H9 (cell line): ENCODE results near the gene WDR91. TPM values are rescaled to one million over a fixed set of nuclear protein-coding genes. Genes with fewer than 3 reads are reported as not detected.

Experiments used
- DNase-seq: peaks from one replicate; pipeline ENCODE4 v3.0.0-alpha.2; 2017
- H2AFZ ChIP-seq: one replicate; pipeline ENCODE4 v1.6.1; 2013; ENCODE audit warnings: mild to moderate bottlenecking, low read length, control low read depth, moderate library complexity
- H2AK5ac ChIP-seq: 2 replicates; pipeline ENCODE4 v1.6.1; 2013; ENCODE audit warnings: low read length, control low read depth, mixed read lengths; ENCODE audit not compliant: insufficient read length
- H2BK120ac ChIP-seq: one replicate; pipeline ENCODE4 v1.6.1; 2013; ENCODE audit warnings: low read depth, mild to moderate bottlenecking, low read length, control low read depth, inconsistent platforms; ENCODE audit not compliant: poor library complexity, severe bottlenecking
- H2BK12ac ChIP-seq: 2 replicates; pipeline ENCODE4 v1.6.1; 2013; ENCODE audit warnings: low read length, control low read depth, mixed read lengths, low read depth; ENCODE audit not compliant: insufficient read length
- H2BK15ac ChIP-seq: 2 replicates; pipeline ENCODE4 v1.6.1; 2013; ENCODE audit warnings: low read depth, low read length, control low read depth
- H2BK20ac ChIP-seq: one replicate; pipeline ENCODE4 v1.6.1; 2013; ENCODE audit warnings: low read depth, mild to moderate bottlenecking, low read length, control low read depth, inconsistent platforms; ENCODE audit not compliant: poor library complexity, severe bottlenecking
- H2BK5ac ChIP-seq: 2 replicates; pipeline ENCODE4 v1.6.1; 2013; ENCODE audit warnings: low read length, control low read depth, mixed read lengths; ENCODE audit not compliant: insufficient read length
- H3K14ac ChIP-seq: 2 replicates; pipeline ENCODE4 v1.6.1; 2013; ENCODE audit warnings: low read length, control low read depth; ENCODE audit not compliant: insufficient read depth
- H3K18ac ChIP-seq: 2 replicates; pipeline ENCODE4 v1.6.1; 2013; ENCODE audit warnings: low read depth, mild to moderate bottlenecking, mixed read lengths, low read length, control low read depth; ENCODE audit not compliant: insufficient read length
- H3K23ac ChIP-seq: 2 replicates; pipeline ENCODE4 v1.6.1; 2013; ENCODE audit warnings: low read length, control low read depth, mixed read lengths, low read depth; ENCODE audit not compliant: insufficient read length
- H3K23me2 ChIP-seq: 2 replicates; pipeline ENCODE4 v1.6.1; 2013; ENCODE audit warnings: low read depth, mild to moderate bottlenecking, mixed read lengths, low read length, control low read depth; ENCODE audit not compliant: insufficient read length, poor library complexity, severe bottlenecking
- H3K27ac ChIP-seq: 2 replicates; pipeline ENCODE4 v1.5.1; 2013; ENCODE audit warnings: low read length, control low read depth, mixed read lengths, low read depth; ENCODE audit not compliant: insufficient read length
- H3K27me3 ChIP-seq: 2 replicates; pipeline ENCODE4 v1.6.1; 2013; ENCODE audit warnings: low read length, control low read depth, inconsistent platforms; ENCODE audit not compliant: insufficient read depth
- H3K4ac ChIP-seq: 2 replicates; pipeline ENCODE4 v1.6.1; 2013; ENCODE audit warnings: low read depth, mild to moderate bottlenecking, control low read depth, inconsistent platforms, low read length, moderate library complexity
- H3K4me1 ChIP-seq: 2 replicates; pipeline ENCODE4 v1.6.1; 2013; ENCODE audit warnings: low read length, control low read depth, inconsistent platforms; ENCODE audit not compliant: insufficient read depth
- H3K4me2 ChIP-seq: 2 replicates; pipeline ENCODE4 v1.6.1; 2013; ENCODE audit warnings: low read length, control low read depth, mixed read lengths; ENCODE audit not compliant: insufficient read length, insufficient read depth
- H3K56ac ChIP-seq: 2 replicates; pipeline ENCODE4 v1.6.1; 2013; ENCODE audit warnings: low read depth, mild to moderate bottlenecking, mixed read lengths, low read length, control low read depth; ENCODE audit not compliant: insufficient read length
- H3K79me1 ChIP-seq: 2 replicates; pipeline ENCODE4 v1.6.1; 2013; ENCODE audit warnings: low read depth, mild to moderate bottlenecking, moderate library complexity, low read length, control low read depth, inconsistent platforms; ENCODE audit not compliant: insufficient read depth, poor library complexity, severe bottlenecking
- H3K79me2 ChIP-seq: 2 replicates; pipeline ENCODE4 v1.6.1; 2013; ENCODE audit warnings: low read length, control low read depth, inconsistent platforms; ENCODE audit not compliant: insufficient read depth
- H3K9ac ChIP-seq: 2 replicates; pipeline ENCODE4 v1.6.1; 2013; ENCODE audit warnings: low read length, control low read depth, mixed read lengths; ENCODE audit not compliant: insufficient read length; ENCODE audit errors: extremely low read depth
- H3K9me3 ChIP-seq: one replicate; pipeline ENCODE4 v1.6.1; 2013; ENCODE audit warnings: low read depth, low read length, inconsistent platforms; ENCODE audit not compliant: control insufficient read depth
- H3T11ph ChIP-seq: one replicate; pipeline ENCODE4 v1.6.1; 2013; ENCODE audit warnings: mild to moderate bottlenecking, low read length, control low read depth, inconsistent platforms
- H4K20me1 ChIP-seq: one replicate; pipeline ENCODE4 v1.6.1; 2013; ENCODE audit not compliant: control insufficient read depth, insufficient read length, insufficient read depth
- H4K5ac ChIP-seq: 2 replicates; pipeline ENCODE4 v1.6.1; 2013; ENCODE audit warnings: low read depth, mild to moderate bottlenecking, mixed read lengths, low read length, control low read depth; ENCODE audit not compliant: insufficient read length
- H4K8ac ChIP-seq: replicated peaks from 2 replicates; pipeline ENCODE4 v1.6.1; 2013; ENCODE audit warnings: low read length, control low read depth, mixed read lengths, low read depth; ENCODE audit not compliant: insufficient read length
- H4K91ac ChIP-seq: 2 replicates; pipeline ENCODE4 v1.6.1; 2013; ENCODE audit warnings: low read depth, mild to moderate bottlenecking, moderate library complexity, mixed read lengths, low read length, control low read depth; ENCODE audit not compliant: insufficient read length
- H3K27ac Mint-ChIP-seq, 3 experiments: 2 replicates in 2 of 3; 3 replicates in 1 of 3; pipeline ENCODE4 v1.8.0; 2020 to 2021; ENCODE audit warnings: mixed read lengths in 3 of 3, mild to moderate bottlenecking in 1 of 3, moderate library complexity in 1 of 3
- H3K27me3 Mint-ChIP-seq: 2 replicates; pipeline ENCODE4 v1.8.0; 2021; ENCODE audit warnings: low read depth, mild to moderate bottlenecking, moderate library complexity, mixed read lengths
- H3K36me3 Mint-ChIP-seq, 3 experiments: 2 replicates in 2 of 3; 3 replicates in 1 of 3; pipeline ENCODE4 v1.8.0; 2020 to 2021; ENCODE audit warnings: low read depth in 3 of 3, mixed read lengths in 3 of 3; ENCODE audit not compliant: insufficient read depth in 1 of 3
- H3K4me1 Mint-ChIP-seq, 2 experiments: 2 replicates each; pipeline ENCODE4 v1.8.0; 2020; ENCODE audit warnings: mixed read lengths in 2 of 2
- H3K4me3 Mint-ChIP-seq, 2 experiments: 2 replicates in 1 of 2; 3 replicates in 1 of 2; pipeline ENCODE4 v1.8.0; 2020 to 2021; ENCODE audit warnings: mild to moderate bottlenecking in 2 of 2, mixed read lengths in 2 of 2, moderate library complexity in 1 of 2
- H3K9me3 Mint-ChIP-seq, 2 experiments: 2 replicates in 1 of 2; 3 replicates in 1 of 2; pipeline ENCODE4 v1.8.0; 2020; ENCODE audit warnings: mild to moderate bottlenecking in 2 of 2, mixed read lengths in 2 of 2, moderate library complexity in 1 of 2
- WGBS: extraction: QIAGEN DNeasy Blood & Tissue Kit; methylation state at CpG from one replicate; pipeline ENCODE4 v1.1.7; 2013; ENCODE audit warnings: missing lambda C conversion rate, low lambda C conversion rate, mixed read lengths; ENCODE audit not compliant: insufficient read length; ENCODE audit errors: extremely low coverage; 5-methylcytosine and 5-hydroxymethylcytosine counted together
- total RNA-seq: library from RNA; stranded (reverse); gene quantifications from 2 replicates; pipeline ENCODE4 v1.2.1, GENCODE V29; 2021
- TF ChIP-seq, protein P1 (sequence below): fragments of 200-600 bp; sonication (generic); conservative IDR thresholded peaks from 3 replicates; pipeline ENCODE4 v1.8.0; 2021; ENCODE audit warnings: antibody characterized with exemption, mild to moderate bottlenecking

Gene WDR91
- total RNA-seq, 1 experiment from 2014 or later, result 9.4 TPM

DNA sequence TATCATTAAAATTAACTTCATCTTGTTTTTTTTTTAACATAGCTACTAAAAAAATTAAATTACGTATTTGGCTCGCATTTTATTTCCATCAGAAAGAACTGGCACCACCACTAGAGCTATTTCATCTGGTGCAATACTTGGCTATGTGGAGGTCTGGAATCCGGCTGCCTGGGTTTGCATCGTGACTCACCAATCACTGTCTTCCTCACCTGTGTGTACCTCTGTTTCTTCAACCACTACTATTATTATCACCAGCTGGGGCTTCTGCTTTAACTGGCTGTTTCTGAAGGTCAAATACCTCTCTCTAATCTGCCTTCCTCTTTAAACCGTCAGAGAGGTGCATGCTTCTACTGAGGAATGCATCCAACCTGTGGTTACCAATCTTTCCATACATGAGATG, 6.5 kb downstream of the WDR91 start:
- Mint-ChIP-seq H3K27me3 (no peaks in the 10 kb centered on the region; the same call in 1 of the 2 replicates), H3K4me3 (no peak overlapping the region), H3K27ac (no peak overlapping the region), H3K4me1 (peaks cover 0 to 6% of the 10 kb centered on the region in 2 experiments; a peak in 2 of 4 replicates), H3K9me3 (no peaks in the 10 kb centered on the region), H3K36me3 (peaks cover 3 to 21% (median 8%) of the 10 kb centered on the region in 3 experiments; a peak in 6 of 7 replicates)
- H4K20me1 ChIP-seq, result no peaks in the 10 kb centered on the region
- H3K4me2 ChIP-seq, result no peak overlapping the region
- no peak overlapping the region for H4K91ac ChIP-seq
- no peak overlapping the region for H3K23ac ChIP-seq
- no peak overlapping the region for H2AFZ ChIP-seq
- H4K5ac ChIP-seq, result no peak overlapping the region
- H3K9ac ChIP-seq, result no peak overlapping the region
- no peak overlapping the region for H3T11ph ChIP-seq
- H2BK120ac ChIP-seq, result no peak overlapping the region
- no peak overlapping the region for H2BK5ac ChIP-seq
- H3K79me1 ChIP-seq, result no peaks in the 10 kb centered on the region
- no peak overlapping the region for H2AK5ac ChIP-seq
- no peak overlapping the region for H4K8ac ChIP-seq
- no peaks in the 10 kb centered on the region for H3K9me3 ChIP-seq
- no peak overlapping the region for H2BK20ac ChIP-seq
- no peak overlapping the region for H3K4ac ChIP-seq
- H3K4me1 ChIP-seq, result no peaks in the 10 kb centered on the region
- no peaks in the 10 kb centered on the region for H3K23me2 ChIP-seq
- H3K18ac ChIP-seq, result no peak overlapping the region
- TF ChIP-seq, protein P1, sequence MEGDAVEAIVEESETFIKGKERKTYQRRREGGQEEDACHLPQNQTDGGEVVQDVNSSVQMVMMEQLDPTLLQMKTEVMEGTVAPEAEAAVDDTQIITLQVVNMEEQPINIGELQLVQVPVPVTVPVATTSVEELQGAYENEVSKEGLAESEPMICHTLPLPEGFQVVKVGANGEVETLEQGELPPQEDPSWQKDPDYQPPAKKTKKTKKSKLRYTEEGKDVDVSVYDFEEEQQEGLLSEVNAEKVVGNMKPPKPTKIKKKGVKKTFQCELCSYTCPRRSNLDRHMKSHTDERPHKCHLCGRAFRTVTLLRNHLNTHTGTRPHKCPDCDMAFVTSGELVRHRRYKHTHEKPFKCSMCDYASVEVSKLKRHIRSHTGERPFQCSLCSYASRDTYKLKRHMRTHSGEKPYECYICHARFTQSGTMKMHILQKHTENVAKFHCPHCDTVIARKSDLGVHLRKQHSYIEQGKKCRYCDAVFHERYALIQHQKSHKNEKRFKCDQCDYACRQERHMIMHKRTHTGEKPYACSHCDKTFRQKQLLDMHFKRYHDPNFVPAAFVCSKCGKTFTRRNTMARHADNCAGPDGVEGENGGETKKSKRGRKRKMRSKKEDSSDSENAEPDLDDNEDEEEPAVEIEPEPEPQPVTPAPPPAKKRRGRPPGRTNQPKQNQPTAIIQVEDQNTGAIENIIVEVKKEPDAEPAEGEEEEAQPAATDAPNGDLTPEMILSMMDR, result no peak
- H2BK15ac ChIP-seq, result no peak overlapping the region
- DNase-seq, result no peak
- no peak overlapping the region for H3K56ac ChIP-seq
- no peaks in the 10 kb centered on the region for H3K79me2 ChIP-seq
- H2BK12ac ChIP-seq, result no peak overlapping the region
- H3K14ac ChIP-seq, result no peak overlapping the region
- no CpG with 5 or more reads among the region's 5 CpGs for WGBS
- no peaks in the 10 kb centered on the region for H3K27me3 ChIP-seq
- H3K27ac ChIP-seq, result no peak overlapping the region
